ENCODE measurements around the gene AQP6.

AQP6 gene

DNA sequence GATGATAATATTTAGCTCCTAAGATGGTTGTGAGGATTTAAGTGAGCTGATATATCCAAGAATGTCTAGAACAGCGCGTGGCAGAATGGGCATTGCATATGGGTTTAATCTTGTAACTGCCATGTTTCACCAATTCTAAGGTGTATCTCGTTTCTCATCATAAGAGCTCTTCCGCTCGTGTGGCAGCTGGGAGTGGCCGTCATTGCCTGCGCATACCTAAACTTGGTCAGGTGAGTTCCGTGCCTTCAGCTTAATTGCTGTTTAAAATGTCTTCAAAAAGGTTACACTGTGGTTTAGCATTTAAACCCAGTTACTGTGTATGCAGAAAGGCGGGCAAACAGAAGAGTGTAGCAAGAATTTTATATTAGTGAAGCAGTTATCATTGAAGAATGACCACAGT lies 26.7 kb upstream of the AQP6 start:
- DNase-seq (ENCODE audit: low spot score in 2 of 2) (no peak), ATAC-seq (replicated peaks; ENCODE audit: extremely low read depth, poor library complexity, severe bottlenecking) (no peak)
- H3K9me3 Mint-ChIP-seq, result no peaks in the 10 kb centered on the region
- H3K36me3 Mint-ChIP-seq (ENCODE audit: insufficient read depth), result peaks cover 5% of the 10 kb centered on the region
- peaks cover 9% of the 10 kb centered on the region for H3K4me1 Mint-ChIP-seq
- H3K4me3 Mint-ChIP-seq, result peak overlapping the region; percentile 70
- H3K27me3 Mint-ChIP-seq, result peaks cover 25% of the 10 kb centered on the region
- peak overlapping the region; percentile 90 for H3K27ac Mint-ChIP-seq (ENCODE audit: low read depth)

DNA sequence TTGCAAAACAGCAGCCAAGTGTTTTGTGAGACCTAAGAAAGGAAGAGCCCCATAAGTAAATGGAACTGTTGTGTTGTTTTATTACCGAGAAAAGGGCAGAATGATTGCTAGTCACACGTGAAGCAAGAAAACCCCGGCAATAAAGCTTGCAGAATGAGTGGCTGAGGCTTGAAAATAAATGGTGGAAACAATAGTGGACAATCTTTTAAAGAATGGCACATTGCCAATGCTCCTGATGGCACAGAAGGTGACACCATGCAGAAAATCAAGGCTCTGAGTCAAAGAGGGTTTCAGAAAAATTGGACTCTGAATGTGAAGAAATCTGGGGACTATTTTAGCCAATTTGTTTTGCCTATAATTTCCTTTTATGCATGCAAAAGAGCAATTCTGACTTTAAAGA lies 26.2 kb upstream of the AQP6 start:
- peaks cover 9% of the 10 kb centered on the region for H3K4me1 Mint-ChIP-seq
- no peaks in the 10 kb centered on the region for H3K9me3 Mint-ChIP-seq
- peaks cover 25% of the 10 kb centered on the region for H3K27me3 Mint-ChIP-seq
- DNase-seq (ENCODE audit: low spot score in 2 of 2) (no peak), ATAC-seq (replicated peaks; ENCODE audit: extremely low read depth, poor library complexity, severe bottlenecking) (no peak)
- peaks cover 5% of the 10 kb centered on the region for H3K36me3 Mint-ChIP-seq (ENCODE audit: insufficient read depth)
- no peak overlapping the region for H3K4me3 Mint-ChIP-seq
- no peak overlapping the region for H3K27ac Mint-ChIP-seq (ENCODE audit: low read depth)

DNA sequence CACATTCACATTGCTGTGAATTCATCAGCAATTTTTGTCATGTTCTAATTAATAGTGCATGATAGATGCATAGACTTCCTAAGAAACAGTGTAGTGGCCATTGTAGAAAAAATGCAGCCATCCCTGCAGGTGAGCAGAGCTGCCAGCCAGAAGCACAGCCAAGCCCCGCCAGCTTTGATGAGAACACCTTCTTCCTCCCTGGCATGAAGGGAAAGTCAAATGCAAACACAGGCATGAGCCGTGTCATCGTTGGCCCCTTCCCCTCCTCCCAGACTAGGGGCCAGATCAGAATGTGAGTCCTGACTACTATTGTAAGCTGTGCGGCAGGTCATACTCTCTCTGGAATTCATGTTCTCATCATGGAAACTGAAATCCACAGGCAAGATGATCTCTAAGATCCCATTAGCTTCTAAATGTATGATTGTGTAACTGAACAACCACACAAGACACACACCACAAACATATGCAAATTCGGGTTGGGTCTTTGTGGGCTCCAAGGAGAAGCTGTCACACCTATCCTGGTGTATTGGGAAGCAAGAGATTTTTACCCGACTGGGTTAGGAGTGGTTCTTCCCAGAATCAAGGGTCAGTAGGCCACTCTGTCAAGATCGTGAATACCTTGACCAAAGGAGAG lies 25.0 kb upstream of the AQP6 start:
- Mint-ChIP-seq H3K4me3 (no peak overlapping the region), H3K9me3 (no peaks in the 10 kb centered on the region), H3K4me1 (peaks cover 9% of the 10 kb centered on the region), H3K36me3 (ENCODE audit: insufficient read depth) (peaks cover 5% of the 10 kb centered on the region), H3K27ac (ENCODE audit: low read depth) (no peak overlapping the region), H3K27me3 (peaks cover 25% of the 10 kb centered on the region)
- ATAC-seq (replicated peaks; ENCODE audit: extremely low read depth, poor library complexity, severe bottlenecking), result no peak
- DNase-seq (ENCODE audit: low spot score in 2 of 2), result no peak

DNA sequence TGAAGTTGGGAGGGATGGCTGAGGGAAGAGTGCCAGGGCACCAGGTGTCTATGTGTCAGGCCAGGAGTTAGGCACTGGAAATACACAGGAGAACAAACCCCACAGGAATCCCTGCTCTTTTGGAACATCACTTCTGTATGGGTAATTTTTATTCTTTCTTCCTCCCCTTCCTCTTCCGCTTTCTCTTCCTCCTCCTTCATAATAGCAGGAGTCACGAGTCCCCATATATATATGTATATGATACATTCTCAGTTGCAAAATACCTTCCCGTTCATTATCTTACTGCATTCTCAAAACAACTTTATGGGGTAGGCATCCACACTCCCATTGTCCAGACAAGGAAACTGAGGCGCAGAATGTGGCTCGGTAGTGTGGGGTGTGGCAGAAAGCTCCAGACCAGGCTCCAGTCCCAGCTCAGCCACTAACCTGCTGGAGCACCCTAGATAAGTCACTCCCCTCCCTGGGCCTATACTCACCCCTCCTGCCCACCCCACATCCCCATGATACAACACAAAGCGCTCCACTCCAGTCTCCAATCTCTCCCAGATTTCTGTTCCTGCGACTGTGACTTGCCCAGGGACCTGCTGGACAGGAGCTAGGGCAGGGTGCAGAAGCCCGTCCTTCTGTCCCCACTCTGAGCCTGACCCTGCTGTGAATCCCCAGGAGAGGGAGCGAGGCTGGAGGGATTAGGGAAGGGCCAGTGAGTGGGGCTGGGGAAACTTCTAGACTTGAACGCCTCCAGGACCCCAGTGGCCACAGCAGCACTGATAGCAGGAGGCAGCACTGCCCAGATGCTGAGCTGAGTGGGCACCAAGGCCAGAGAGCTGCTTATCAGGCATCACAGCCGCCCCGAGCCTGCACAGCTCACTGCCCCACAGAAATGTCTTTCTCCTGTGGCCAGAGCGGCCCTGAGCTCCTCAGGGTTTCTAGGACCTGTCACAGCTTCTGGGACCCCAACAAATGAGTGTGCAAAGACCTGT lies 23.6 kb upstream of the AQP6 start:
- DNase-seq (ENCODE audit: low spot score in 2 of 2), result no peak
- Mint-ChIP-seq H3K4me1 (peaks cover 9% of the 10 kb centered on the region), H3K27me3 (peaks cover 31% of the 10 kb centered on the region)

DNA sequence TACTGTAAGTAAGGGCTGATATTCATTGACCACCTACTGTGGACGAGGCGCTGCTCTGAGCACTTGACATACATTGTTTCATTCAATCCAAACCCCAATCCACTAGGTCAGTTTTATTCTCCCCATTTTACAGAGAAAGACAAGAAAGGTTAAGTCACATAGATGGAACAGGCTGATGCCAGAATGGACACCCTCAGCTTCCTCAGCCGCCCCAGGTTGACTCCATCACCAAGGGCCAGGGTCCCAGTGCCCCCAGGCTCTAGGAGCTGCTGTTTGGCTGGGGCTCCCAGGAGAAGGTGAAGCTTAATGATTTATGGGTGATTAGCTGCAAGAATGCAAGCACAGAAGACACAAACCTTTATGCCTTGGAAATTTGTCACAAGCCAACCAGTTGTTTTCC lies 22.9 kb upstream of the AQP6 start:
- Mint-ChIP-seq H3K27me3 (peaks cover 38% of the 10 kb centered on the region), H3K4me3 (no peak overlapping the region), H3K36me3 (ENCODE audit: insufficient read depth) (peaks cover 5% of the 10 kb centered on the region), H3K27ac (ENCODE audit: low read depth) (no peak overlapping the region), H3K9me3 (no peaks in the 10 kb centered on the region), H3K4me1 (peaks cover 9% of the 10 kb centered on the region)
- DNase-seq (ENCODE audit: low spot score in 2 of 2) (no peak), ATAC-seq (replicated peaks; ENCODE audit: extremely low read depth, poor library complexity, severe bottlenecking) (no peak)

More for the DNA sequence above, 23.6 kb upstream of the AQP6 start:
- ATAC-seq (replicated peaks; ENCODE audit: extremely low read depth, poor library complexity, severe bottlenecking), result no peak
- Mint-ChIP-seq H3K9me3 (no peaks in the 10 kb centered on the region), H3K36me3 (ENCODE audit: insufficient read depth) (peaks cover 5% of the 10 kb centered on the region), H3K27ac (ENCODE audit: low read depth) (no peak overlapping the region), H3K4me3 (no peak overlapping the region)

DNA sequence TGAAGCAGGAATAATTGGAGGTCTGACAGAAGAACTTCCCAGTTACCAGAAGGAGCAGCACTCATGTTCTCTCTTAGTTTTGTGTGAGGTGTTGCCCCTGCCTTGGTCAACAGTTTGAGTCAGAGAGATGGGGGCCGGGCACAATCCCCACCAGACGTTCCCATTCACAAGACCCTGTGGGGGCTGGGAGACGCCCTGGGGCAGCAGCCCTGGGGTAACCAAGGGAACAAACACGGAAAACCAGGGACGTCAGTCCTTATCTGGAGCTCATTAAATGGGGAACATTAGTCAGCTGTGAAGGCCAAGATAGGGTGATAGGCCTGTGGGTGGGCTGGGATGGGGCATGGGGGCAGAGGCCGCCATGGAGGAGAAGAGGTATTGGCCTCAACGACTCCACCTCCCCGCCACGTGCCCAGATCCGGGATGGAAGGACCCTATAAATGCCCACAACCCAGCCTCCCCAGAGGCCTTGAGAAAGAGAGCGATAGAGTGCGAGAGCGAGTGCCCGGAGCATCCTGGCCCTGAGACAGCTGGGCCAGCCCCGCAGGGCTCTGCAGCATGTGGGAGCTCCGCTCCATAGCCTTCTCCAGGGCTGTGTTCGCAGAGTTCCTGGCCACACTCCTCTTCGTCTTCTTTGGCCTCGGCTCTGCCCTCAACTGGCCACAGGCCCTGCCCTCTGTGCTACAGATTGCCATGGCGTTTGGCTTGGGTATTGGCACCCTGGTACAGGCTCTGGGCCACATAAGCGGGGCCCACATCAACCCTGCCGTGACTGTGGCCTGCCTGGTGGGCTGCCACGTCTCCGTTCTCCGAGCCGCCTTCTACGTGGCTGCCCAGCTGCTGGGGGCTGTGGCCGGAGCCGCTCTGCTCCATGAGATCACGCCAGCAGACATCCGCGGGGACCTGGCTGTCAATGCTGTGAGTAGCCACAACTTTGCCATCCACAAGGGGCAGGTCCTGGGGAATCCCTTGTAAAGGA lies 22.2 kb upstream of the AQP6 start, which contains the start of gene AQP2:
Gene AQP2 (plus strand): TSS at position 465 of the 979 bp plus-strand sequence. CDS start 94 bp downstream, at position 559.
- H3K27me3 Mint-ChIP-seq, result peaks cover 43% of the 10 kb centered on the region
- no peak within 1 kb of the TSS for H3K27ac Mint-ChIP-seq (ENCODE audit: low read depth)

DNA sequence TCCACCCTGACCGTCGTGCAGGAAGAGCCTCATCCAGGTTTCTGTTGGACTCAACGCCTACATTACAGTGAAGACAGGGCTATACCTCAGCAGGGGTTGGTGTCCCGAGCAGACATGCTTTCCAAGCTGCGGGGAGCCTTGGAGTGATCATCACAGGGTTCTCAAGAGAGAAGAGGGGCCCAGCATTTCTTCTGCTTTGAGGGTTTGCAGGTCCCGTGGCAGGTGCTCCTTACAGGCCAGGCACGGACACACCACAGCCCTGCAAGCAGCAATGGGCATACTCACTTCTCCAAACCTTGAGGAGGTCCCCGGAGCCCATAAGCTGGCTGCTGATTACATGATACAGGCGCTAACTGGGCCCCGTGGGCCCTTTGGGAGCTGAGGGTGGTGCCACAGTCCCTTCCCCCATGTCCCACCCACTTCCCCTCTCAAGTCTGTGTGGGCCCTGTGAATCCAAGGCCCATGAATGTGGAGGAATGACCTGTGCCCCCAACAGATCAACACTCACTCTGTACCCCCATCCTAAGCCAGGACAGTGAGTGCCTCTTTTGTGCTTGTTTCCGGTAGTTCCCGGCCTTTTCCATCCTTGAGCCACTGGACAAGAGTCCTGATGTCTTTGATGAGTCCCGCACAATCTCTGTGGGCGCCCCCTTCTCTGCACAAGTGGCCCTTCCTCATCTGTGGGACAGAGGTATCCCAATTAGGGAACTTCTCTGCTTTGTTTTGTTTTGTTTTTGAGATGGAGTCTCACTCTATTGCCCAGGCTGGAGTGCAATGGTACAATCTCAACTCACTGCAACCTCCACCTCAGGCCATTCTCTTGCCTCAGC lies 21.1 kb upstream of the AQP6 start:
- Mint-ChIP-seq H3K27me3 (peaks cover 52% of the 10 kb centered on the region), H3K9me3 (no peaks in the 10 kb centered on the region), H3K4me3 (no peak overlapping the region), H3K27ac (ENCODE audit: low read depth) (no peak overlapping the region), H3K36me3 (ENCODE audit: insufficient read depth) (peaks cover 3% of the 10 kb centered on the region), H3K4me1 (no peaks in the 10 kb centered on the region)
- ATAC-seq (replicated peaks; ENCODE audit: extremely low read depth, poor library complexity, severe bottlenecking) (no peak), DNase-seq (ENCODE audit: low spot score in 2 of 2) (no peak)

More for the DNA sequence above, 22.2 kb upstream of the AQP6 start, which contains the start of gene AQP2:
- Mint-ChIP-seq H3K4me1 (peaks cover 4% of the 10 kb centered on the region), H3K36me3 (ENCODE audit: insufficient read depth) (peaks cover 6% of the 10 kb centered on the region), H3K4me3 (no peak within 1 kb of the TSS), H3K9me3 (no peaks in the 10 kb centered on the region)
- DNase-seq (ENCODE audit: low spot score in 2 of 2) (no peak), ATAC-seq (replicated peaks; ENCODE audit: extremely low read depth, poor library complexity, severe bottlenecking) (no peak)

DNA sequence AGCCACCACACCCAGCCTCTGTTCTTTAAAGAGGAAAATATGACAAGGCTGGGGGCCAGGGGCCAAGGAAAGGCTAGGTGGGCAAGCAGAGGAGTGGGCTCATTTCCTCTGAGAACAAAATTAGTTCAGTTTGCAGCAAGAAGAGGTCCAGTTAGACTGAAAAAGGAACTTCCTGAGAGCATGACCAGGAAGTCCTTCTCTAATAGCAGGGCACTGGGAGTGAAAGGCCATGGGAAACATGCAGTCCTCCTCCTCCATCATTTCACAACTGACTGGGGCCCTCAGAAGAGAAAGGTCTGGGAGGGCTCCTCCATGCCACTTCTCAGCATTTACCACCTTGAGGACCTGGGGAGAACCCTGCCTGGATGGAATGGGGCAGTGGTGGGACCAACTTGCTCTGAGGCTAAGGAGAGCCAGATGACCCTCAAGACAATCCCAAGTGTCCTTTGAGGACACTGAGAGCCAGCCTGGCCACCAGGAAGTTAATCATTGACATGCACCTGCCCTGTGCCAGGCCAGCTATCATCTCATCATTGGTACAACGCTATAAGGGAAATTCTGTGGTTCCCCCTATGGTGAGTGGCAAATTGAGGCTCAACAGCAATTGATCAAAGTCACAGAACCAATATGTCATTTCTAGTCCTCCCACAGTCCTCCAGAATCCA lies 20.2 kb upstream of the AQP6 start:
- Mint-ChIP-seq H3K27me3 (peaks cover 61% of the 10 kb centered on the region), H3K4me1 (no peaks in the 10 kb centered on the region), H3K27ac (ENCODE audit: low read depth) (no peak overlapping the region)

DNA sequence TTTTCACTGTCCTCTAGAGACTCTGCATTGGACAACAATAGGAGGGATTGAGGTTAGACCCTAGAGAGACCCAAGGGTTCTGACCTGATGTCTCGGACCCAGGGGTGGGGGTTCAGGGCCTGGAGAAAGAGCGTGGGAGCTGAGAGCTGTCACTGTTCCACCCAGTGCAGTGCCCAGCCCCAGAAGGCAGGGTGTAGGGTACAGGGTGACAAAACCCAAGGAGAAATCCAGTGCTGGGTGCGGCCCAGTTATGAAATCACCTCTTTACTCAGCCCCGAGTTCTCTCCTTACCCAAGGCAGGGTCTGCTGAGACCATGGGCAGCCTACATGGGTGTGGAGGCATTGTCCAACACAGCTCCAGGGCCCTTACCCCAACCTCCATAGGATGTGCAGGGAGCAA lies 19.6 kb upstream of the AQP6 start:
- H3K4me3 Mint-ChIP-seq, result no peak overlapping the region
- ATAC-seq (replicated peaks; ENCODE audit: extremely low read depth, poor library complexity, severe bottlenecking) (no peak), DNase-seq (ENCODE audit: low spot score in 2 of 2) (no peak)
- no peak overlapping the region for H3K27ac Mint-ChIP-seq (ENCODE audit: low read depth)
- no peaks in the 10 kb centered on the region for H3K4me1 Mint-ChIP-seq
- no peaks in the 10 kb centered on the region for H3K9me3 Mint-ChIP-seq
- peaks cover 3% of the 10 kb centered on the region for H3K36me3 Mint-ChIP-seq (ENCODE audit: insufficient read depth)
- H3K27me3 Mint-ChIP-seq, result peaks cover 68% of the 10 kb centered on the region

More for the DNA sequence above, 20.2 kb upstream of the AQP6 start:
- Mint-ChIP-seq H3K36me3 (ENCODE audit: insufficient read depth) (peaks cover 3% of the 10 kb centered on the region), H3K9me3 (no peaks in the 10 kb centered on the region), H3K4me3 (no peak overlapping the region)
- no peak for DNase-seq (ENCODE audit: low spot score in 2 of 2)
- ATAC-seq (replicated peaks; ENCODE audit: extremely low read depth, poor library complexity, severe bottlenecking), result no peak

DNA sequence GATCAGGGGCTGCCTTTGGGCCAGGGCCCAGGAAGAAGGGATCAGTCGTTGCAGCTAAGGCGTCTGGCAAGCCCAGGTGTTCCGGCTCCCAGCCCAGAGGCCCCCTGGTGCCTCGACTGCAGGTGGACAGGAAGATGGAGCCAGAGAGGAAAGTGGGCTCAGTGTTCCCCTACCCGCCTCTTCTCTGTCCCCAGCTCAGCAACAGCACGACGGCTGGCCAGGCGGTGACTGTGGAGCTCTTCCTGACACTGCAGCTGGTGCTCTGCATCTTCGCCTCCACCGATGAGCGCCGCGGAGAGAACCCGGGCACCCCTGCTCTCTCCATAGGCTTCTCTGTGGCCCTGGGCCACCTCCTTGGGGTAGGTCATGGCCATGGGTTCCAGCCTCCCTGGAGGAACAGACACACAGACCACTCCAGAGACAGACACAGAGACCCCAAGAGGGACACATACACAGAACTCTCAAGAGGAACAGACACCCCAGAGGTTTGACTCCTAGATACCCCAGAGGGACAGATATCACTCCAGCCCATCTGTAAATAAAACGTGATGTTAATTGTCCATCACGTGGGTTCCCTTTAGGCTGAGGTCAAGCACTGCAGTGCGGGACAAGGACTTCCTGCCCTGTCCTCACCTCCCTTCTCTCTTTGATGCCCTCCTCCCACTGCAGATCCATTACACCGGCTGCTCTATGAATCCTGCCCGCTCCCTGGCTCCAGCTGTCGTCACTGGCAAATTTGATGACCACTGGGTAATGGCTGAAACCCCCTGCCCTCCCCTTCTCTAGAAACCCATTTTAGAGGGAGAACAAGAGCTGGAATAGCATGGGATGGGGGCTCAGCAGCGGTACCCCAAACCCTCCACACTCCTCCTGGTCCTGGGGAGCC lies 18.5 kb upstream of the AQP6 start:
- Mint-ChIP-seq H3K27ac (ENCODE audit: low read depth) (no peak overlapping the region), H3K9me3 (no peaks in the 10 kb centered on the region), H3K36me3 (ENCODE audit: insufficient read depth) (peaks cover 2% of the 10 kb centered on the region), H3K27me3 (peaks cover 68% of the 10 kb centered on the region), H3K4me1 (no peaks in the 10 kb centered on the region), H3K4me3 (no peak overlapping the region)
- ATAC-seq (replicated peaks; ENCODE audit: extremely low read depth, poor library complexity, severe bottlenecking) (no peak), DNase-seq (ENCODE audit: low spot score in 2 of 2) (no peak)
